ENCODE results near the gene DNAJC18.

DNAJC18 gene

DNA sequence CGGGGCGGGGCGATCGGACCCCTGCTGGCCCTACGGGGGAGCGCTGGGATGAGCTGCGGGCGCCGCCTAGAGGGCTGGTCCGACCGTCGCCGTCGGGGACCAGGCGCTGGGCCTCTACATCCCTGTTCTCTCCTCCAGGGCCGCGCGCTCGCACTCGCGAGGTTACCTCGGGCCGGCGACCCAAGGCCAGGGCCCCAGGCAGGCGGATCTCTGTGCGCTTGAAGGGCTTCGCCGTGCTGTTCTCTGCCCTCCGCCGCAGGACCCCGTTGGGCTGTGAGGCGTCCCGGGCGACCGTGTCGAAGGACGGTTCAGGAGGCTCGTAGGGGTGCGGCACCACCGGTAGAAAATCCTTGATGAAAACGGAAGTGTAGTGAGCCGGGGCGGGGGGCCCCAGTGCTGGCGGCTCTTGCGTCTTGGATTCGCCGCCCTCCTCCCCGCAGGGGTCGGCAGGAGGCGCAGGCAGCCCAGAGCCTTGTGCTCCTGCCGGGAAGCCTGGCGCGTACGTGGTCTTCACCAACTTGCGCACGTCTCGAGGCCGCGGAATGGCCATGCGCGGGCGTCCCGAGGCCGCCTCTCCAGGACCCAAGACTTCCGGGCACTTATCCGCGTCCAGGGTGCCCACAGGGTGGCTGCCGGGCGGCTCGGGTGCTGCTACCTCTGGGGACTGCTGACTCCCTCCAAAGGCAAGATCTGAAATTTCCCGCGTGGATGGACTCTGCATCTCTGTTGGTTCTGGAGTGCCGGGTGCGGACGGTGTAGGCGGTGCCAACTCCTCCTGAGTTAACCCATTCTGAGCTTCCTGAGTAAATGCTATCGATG lies 46.4 kb downstream of the DNAJC18 start:
- H3K4me3 ChIP-seq (ENCODE audit: low read depth, low read length), result peak overlapping the region; percentile 70
- DNase-seq (ENCODE audit: low read depth), result peak; percentile 96
- TF ChIP-seq, protein P1, sequence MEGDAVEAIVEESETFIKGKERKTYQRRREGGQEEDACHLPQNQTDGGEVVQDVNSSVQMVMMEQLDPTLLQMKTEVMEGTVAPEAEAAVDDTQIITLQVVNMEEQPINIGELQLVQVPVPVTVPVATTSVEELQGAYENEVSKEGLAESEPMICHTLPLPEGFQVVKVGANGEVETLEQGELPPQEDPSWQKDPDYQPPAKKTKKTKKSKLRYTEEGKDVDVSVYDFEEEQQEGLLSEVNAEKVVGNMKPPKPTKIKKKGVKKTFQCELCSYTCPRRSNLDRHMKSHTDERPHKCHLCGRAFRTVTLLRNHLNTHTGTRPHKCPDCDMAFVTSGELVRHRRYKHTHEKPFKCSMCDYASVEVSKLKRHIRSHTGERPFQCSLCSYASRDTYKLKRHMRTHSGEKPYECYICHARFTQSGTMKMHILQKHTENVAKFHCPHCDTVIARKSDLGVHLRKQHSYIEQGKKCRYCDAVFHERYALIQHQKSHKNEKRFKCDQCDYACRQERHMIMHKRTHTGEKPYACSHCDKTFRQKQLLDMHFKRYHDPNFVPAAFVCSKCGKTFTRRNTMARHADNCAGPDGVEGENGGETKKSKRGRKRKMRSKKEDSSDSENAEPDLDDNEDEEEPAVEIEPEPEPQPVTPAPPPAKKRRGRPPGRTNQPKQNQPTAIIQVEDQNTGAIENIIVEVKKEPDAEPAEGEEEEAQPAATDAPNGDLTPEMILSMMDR (IDR thresholded peaks at IDR 0.05; ENCODE audit: low read depth, low read length), result peak; percentile 69
- TF ChIP-seq POLR2A (IDR thresholded peaks at IDR 0.05; ENCODE audit: extremely low read depth, insufficient read length) (peak; percentile 18), MYC (IDR thresholded peaks at IDR 0.05; ENCODE audit: low read depth, low read length) (peak; percentile 15)
- TF ChIP-seq, protein P2, sequence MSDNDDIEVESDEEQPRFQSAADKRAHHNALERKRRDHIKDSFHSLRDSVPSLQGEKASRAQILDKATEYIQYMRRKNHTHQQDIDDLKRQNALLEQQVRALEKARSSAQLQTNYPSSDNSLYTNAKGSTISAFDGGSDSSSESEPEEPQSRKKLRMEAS (IDR thresholded peaks at IDR 0.05; ENCODE audit: low read depth, low read length), result peak; percentile 24

DNA sequence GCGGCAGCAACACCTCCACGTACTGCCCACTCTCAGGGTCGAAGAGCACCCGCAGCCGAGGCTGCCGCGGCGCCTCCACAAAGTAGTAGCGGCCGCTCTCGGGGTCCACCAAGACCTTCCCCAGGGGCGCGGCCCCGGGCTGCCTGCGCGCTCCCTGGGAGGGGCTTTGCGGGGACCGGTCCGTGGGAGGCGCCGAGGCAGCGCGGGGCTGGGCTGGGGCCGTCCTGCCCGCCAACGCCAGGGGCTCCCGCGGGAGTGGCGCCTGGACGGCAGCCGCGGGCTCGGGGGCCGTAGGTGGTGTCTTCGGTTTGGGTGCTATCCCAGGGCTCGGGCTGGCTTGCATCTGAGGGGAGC lies 47.0 kb downstream of the DNAJC18 start:
- TF ChIP-seq MYC (IDR thresholded peaks at IDR 0.05; ENCODE audit: low read depth, low read length) (no peak), POLR2A (IDR thresholded peaks at IDR 0.05; ENCODE audit: extremely low read depth, insufficient read length) (peak; percentile 14)
- TF ChIP-seq, protein P2 (IDR thresholded peaks at IDR 0.05; ENCODE audit: low read depth, low read length), result no peak
- peak overlapping the region; percentile 56 for H3K4me3 ChIP-seq (ENCODE audit: low read depth, low read length)
- no peak for DNase-seq (ENCODE audit: low read depth)

DNA sequence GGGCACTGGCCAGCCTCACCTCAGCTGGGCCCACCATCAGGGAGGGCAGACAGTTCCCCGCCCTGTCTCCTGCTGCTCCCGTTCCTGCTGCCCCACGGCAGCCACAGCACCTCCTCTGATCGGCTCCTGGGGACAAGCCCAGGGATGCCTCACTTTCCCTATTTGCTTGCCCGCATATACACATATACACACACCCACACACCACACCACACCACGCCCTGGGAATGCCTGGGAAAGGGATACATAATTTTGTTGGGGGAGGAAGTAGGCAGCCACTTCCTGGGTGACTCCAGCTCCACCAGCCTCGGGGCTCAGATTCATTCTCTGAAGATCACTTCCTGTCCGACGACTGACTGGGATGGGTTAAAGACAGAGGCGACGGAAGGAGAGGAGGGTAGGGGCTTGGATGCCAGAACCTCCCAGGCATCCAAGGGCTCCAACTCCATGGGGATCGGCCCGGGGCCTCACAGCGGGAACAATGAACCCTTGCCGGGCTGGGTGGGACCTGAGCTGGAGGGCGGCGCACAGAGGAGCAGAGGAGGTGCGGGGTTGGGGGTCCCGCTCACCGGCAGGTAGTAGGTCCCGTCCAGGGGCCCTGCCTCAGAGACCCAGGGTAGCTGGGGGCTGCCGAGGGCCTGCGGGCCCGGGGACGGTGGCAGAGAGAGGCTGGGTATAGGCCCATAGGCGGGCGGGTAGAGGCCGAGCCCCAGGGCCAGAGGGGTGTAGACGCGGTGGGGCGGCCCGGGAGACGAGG lies 47.6 kb downstream of the DNAJC18 start:
- TF ChIP-seq, protein P1 (IDR thresholded peaks at IDR 0.05; ENCODE audit: low read depth, low read length), result no peak
- TF ChIP-seq, protein P2 (IDR thresholded peaks at IDR 0.05; ENCODE audit: low read depth, low read length), result no peak
- TF ChIP-seq POLR2A (IDR thresholded peaks at IDR 0.05; ENCODE audit: extremely low read depth, insufficient read length), result peak; percentile 5
- no peak for TF ChIP-seq MYC (IDR thresholded peaks at IDR 0.05; ENCODE audit: low read depth, low read length)
- peak; percentile 70 for DNase-seq (ENCODE audit: low read depth)

DNA sequence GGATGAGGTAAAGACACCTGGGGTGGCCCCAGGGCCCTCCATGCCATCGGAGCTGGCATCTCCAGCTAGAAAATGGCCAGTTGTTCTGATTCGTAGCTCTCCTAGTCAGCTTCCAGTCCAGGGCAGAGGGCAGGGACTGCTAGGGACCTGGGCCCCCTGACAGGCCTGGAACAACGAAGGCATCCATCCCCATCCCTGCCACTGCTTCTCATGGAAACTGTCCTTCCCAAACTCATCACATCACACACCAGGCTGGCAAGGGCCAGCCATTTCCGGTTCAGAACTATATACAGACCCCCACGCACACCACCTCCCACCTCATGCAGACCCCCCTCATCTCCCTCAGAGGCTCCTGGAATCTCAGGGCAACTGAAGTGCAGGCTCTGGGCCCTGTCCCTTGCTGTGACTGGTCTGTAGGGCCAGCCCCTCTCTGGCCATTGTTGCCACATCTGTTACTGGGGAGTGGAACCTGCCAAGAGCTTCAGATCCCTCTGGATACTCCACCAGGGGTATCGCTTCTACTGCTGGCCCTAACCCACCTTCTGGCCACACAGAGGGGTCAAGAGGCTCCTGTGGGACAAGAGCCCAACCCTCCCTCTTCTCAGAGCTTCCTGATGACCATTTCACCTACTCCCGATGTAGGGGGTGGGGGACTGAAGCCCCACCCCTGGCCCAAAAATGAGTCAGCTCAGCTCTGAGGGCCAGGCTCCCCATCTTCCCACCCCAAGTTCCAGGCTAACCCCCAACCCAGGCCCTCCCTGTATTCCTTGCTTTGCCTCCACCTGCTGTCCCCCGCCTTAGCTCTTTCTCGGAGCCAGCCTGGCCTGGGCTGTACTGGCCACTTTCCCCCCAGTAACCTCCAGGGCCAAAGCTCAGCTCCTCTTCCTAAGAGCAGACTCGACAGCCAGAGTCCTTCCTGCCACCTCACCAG lies 48.4 kb downstream of the DNAJC18 start:
- TF ChIP-seq, protein P2 (IDR thresholded peaks at IDR 0.05; ENCODE audit: low read depth, low read length), result no peak
- TF ChIP-seq, protein P1 (IDR thresholded peaks at IDR 0.05; ENCODE audit: low read depth, low read length), result no peak
- no peak for TF ChIP-seq POLR2A (IDR thresholded peaks at IDR 0.05; ENCODE audit: extremely low read depth, insufficient read length)
- no peak for TF ChIP-seq MYC (IDR thresholded peaks at IDR 0.05; ENCODE audit: low read depth, low read length)
- peak overlapping the region; percentile 56 for H3K4me3 ChIP-seq (ENCODE audit: low read depth, low read length)
- no peak for DNase-seq (ENCODE audit: low read depth)

More for the DNA sequence above, 47.6 kb downstream of the DNAJC18 start:
- peak overlapping the region; percentile 56 for H3K4me3 ChIP-seq (ENCODE audit: low read depth, low read length)

DNA sequence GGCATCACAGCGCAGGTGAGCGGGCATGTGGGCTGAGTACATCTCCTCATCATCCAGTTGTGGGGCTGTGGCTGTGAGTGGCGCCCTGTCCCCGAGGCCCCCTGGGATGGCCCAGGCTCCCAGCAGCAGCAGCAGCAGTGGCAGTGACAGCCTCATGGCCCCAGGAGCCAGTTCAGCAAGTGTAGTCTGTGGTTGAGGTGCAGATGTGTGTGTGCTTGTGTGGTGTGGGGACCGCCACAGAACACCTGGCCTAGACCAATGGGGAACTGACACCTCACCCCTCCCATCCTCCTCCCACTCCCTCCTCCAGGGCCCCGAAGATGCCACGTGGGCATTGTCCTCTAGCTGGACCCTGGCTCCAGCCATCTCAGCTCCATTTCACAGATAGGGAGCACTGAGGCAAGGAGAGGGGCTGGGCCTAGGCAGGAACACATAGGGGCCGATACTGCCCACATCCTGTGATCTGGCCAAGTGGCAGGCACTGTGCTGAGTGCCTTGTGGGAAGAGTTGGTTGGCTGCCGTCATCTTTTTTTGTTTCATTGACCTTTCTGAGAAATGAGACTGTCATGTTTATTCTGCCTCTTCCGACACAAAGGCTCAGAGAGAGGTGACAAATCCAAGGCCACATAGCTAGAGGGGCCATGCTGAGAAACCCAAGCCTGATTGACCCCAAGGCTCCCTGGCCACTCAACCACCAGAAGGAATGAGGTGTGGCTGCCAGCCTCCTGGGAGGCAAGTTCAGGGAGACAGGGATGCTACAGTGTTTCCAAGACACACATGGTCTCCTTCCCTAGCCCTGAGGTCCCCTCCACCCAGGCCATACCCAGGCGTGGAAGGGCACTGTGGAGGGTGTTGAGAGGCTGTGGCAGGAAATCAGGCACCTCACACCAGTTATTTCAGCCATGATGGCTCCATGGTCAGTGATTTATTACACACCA lies 49.4 kb downstream of the DNAJC18 start, which contains the start of gene MZB1:
TSS of gene MZB1 (minus strand) at position 213 of the 938 bp plus-strand sequence. CDS start at position 156, 57 bp downstream.
- DNase-seq (ENCODE audit: low read depth), result peak; percentile 71
- TF ChIP-seq POLR2A (IDR thresholded peaks at IDR 0.05; ENCODE audit: extremely low read depth, insufficient read length), result no peak
- TF ChIP-seq, protein P2 (IDR thresholded peaks at IDR 0.05; ENCODE audit: low read depth, low read length), result peak; percentile 73; the same call in 1 of the 2 replicates
- TF ChIP-seq, protein P1 (IDR thresholded peaks at IDR 0.05; ENCODE audit: low read depth, low read length), result no peak
- peak; percentile 47; the same call in 1 of the 2 replicates for TF ChIP-seq MYC (IDR thresholded peaks at IDR 0.05; ENCODE audit: low read depth, low read length)
- peak within 1 kb of the TSS; percentile 21 for H3K4me3 ChIP-seq (ENCODE audit: low read depth, low read length)
